Measurements from ENCODE around the gene CYP11A1.

- TF ChIP-seq POLR2A (IDR thresholded peaks at IDR 0.05) (no peak), CTCF (IDR thresholded peaks at IDR 0.05 in 4 of 5, conservative IDR thresholded peaks at IDR 0.05 in 1 of 5) (no peak)
Measured at GRCh38 chr15:74330861-74331408, 36.5 kb downstream of the CYP11A1 start.

All from gastrocnemius medialis (tissue), 4 donors.